ENCODE data around the gene CERS6.

Gene CERS6

DNA sequence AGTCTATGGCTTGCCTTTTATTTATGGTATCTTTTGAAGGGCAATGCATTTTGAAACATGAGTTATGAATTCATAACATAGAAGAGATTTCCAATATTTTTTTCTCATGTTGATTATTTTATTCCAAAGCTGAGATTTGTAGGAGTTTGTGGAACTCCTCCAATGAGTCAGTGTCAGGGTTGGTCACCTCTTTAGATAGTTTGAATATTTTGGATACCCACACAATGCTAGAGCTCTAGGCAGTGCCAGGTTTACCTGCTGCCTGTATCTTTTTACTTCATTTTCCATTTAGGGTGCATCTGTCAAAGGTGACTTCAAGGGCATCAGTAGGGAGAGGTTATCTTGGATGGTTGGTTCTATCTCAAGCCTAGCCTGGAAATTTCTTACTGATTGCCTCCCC lies 152.7 kb downstream of the CERS6 start:
- no peak for DNase-seq

DNA sequence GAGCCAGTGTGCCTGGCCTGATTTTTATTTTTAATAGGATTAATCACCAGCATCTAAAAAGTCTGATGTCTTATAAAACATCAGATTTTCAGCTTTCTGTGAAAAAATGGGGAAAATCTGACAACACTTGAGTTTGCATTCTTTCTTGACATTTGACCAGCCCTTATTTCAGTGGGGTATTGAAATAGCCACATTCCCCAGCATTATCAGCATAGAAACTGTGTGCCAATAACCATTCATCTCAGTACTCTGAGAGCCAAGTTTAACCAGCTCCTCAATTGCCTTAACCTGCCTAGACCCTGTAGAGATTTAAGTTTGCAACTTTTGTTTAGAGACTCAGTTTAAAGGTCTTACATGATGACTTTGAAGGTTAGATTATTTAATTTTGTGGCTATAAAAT lies 155.0 kb downstream of the CERS6 start:
- DNase-seq: no peak

DNA sequence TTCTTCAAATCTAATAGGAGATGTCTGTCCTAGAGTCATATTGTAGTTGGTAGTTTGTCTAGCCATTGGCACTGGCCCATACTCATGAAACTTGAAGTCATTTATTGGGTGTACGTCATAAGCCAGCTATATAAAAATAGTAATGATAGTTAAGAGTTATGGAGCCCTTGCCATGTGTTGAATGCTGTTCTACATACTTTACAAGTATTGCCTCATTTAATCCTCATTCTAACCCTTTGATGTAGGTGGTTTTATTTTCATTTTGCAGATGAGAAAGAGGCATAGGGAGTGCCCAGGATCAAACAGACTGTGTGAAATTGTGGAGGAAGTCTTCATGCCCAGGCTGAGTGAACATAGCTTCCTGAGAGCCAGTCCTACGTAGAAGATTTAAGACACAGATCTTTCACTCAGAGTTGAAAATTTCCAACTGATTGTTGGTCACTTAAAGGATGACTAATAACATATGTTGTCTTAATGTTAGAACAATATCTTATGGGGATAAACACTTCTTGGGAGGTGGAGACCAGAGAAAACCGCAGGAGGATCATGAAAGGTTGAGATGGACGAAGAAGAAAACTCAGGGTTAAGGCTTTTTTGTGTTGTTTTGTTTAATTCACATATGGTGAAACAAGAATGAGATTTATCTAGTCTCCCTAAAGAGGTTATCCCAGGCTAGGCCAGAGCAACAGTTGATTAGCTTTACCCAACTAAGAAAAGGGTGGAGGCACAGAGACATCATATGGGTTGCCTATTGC lies 156.0 kb downstream of the CERS6 start:
- DNase-seq: no peak

DNA sequence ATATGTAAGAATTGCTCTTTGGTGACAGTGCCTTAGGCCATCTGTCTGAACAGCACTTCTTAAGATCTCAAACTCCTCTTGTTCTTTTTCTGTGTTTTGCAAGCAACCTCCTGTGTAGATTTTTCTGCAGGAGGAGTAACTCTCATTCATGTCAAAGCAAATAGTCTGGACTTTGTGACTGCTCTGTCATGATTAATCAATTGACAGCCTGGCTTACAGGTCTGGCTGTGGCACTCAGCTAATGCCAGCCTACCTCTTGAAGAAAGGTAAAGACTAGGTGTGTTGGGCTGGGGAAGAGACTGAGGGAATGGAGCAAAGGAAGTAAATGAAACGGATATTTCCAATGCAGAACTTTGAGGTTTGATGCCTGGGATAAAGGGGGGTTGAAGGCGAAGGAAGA lies 156.6 kb downstream of the CERS6 start:
- no peak for DNase-seq

DNA sequence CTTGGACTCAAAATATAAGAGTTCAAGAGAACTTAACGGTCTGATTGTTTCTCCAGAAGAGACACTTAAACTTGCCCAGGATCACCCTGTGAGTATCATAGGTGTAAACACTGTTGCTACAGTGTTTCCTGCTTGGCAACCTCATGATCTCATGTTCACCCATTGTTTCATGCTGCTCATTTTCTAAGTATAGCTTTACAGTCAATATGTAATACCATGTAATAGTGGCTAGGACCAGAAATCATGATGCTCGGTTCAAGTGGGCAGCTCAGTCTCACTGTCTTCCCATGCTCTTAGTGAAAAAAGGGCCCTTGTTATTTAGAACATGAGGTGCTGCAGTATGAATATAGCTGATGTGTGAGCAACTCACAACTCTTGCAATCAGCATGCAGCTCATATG lies 157.5 kb downstream of the CERS6 start:
- DNase-seq: no peak

DNA sequence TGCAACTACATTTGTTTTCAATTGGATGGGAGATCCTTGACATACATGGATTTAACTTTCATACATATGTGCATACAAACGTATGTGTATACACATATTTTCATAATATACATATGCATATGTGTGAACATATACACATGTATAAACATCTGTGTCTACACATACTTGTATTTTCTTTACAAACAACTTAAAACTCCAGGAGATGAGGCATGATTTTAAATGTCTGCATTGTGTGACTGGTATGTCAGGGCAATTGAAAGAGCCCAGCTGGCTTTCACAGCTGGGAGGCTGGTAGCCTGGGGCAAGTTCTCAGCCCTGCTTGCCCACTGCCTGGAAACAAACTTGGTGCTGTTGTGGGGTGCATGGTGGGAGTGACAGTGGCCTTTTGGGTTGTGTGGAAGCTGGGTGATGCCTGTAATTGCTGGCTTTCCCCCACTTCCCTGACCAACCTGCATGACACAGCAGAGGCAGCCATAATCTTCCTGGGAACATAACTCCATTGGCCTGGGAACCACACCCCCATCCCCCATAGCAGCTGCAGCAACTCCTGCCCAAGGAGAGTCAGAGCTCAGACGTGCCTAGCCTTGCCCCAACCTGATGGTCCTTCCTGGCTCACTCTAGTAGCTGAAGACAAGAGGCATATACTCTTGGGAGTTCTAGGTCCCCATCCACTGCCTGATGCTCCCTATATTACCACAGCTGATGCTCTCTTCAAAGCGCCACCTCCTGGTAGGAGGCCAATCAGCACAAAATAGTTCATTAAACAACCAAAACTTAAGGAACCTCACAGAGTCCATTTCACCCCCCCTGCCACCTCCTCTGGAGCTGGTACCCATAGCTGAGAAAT lies 158.3 kb downstream of the CERS6 start:
- no peak for DNase-seq

DNA sequence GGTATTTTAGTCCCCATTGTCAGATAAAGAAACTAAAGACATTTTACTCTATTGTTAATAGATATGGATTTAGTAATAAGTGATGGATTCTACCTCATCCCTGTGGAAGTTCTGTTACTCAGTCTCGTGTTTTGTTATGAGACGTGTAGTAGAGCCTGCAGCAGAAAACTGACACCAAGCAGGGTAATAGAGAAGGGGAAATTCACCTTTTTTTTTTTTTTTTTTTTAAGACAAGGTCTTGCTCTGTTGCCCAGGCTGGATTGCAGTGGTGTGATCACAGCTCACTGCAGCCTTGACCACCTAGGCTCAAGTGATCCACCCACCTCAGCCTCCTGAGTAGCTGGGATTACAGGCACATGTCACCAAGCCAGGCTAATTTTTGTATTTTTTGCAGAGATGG lies 164.5 kb downstream of the CERS6 start:
- DNase-seq: no peak

DNA sequence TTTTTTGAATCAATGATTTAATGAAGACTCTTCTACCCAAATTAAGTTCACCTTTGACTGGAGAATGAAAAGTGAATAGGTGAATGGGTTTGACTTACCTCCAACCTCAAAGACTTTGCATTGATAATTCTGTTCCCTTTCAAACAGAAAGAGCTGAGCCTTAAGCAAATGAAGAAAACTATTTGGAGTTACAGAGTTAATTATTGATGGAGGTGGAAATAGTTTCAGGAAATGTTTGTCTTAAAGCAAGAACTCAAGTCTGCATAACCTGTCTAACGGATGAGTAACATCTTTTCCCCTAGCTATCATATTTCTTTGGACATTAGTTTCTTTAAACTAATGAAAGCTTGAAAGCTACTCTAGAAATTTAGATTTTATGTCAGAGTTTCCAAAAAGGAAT lies 166.5 kb downstream of the CERS6 start:
- no peak for DNase-seq

DNA sequence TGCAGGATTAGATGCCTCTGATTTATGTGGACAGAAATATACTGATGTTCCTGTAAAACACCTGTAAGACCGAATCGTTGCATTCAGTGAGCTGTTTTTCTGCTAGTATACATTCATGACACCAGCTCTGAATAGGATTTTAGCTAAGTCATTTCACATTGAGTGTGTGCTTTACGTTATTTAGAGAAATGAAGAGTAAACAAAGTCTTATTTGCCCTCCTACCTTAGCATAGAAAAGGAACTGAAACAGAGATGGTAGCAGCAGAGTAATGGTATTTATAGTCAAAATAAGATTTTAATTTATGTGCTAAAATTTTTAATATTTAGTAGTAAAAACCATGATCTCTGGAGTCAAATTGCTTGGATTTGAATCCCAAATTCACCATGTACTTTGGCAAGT lies 168.0 kb downstream of the CERS6 start:
- no peak for DNase-seq

DNA sequence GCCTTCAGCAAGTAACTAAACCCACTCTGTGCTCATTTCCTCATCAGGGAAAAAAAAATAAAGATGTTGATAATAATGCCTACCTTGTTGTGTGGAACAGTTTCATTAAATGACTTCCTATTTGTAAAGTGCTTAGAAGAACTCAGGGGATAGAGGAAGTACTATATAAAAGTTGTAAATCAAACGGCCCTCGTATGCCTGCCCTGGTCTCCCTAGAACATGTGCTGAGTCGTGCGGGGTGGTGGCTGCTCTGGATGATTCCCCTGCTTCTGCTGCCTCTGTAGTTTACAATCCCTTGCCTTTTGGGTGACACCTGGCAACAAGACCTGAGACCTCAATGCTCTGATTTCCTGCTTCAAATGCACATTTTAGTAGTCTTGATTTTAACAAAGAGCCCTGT lies 170.0 kb downstream of the CERS6 start:
- DNase-seq: no peak

DNA sequence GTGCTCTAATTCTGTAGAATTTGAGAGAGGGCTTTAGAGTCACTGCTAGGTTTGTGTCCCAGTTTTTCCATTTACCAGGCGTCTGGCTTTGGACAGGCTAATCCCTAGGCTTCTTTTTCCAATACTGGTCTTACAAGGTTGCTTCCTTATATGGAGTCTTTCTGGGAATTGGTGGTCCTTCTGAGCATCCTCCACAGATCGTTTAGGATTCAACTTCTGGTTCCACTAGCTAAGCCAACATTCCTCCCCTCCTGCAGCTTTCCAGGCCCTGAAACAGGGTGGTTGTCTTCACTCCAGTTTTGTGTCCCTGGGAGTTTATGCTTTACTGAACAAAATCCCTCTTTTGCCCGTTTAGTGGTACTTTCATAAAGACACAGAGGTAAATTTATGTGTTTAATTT lies 170.6 kb downstream of the CERS6 start:
- no peak for DNase-seq

DNA sequence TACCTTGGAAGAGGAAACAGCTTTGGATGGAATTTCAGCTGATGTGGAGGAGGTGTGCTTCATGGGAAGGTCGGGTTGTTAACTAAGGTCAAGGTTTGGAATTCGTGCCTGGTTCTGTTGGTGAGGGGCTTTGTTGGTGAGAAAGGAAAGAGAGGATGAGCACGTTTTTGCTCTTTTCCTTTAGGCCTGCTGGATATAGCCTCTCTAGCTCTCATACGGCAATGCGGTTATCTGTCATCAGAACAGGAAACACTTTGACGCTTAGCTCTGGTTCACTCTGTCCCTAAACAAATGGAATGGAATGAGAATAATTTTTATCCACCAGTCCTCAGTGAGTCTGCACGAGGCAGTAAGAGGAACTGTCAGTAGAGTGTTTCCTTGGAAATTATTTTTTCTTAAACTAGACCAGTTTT lies 176.6 kb downstream of the CERS6 start:
- no peak for DNase-seq

DNA sequence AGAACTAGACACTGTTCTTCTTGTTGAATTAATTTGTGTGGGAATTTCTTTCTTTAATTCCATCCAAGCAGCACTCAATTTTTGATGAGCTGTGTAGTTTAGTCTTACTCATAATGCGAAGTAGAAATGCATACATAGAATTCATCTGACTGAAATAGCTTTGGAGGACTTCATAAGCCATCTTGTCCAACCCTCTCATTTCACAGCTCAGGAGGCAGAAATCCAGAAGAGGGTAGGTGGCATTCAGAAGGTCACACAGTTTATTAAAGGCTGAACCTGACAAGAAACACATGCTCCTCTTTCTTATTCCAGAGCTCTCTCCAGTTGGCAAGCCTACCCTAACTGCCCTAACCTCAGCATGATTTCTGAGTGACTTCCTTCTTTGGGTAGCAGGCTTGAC lies 177.1 kb downstream of the CERS6 start:
- no peak for DNase-seq

DNA sequence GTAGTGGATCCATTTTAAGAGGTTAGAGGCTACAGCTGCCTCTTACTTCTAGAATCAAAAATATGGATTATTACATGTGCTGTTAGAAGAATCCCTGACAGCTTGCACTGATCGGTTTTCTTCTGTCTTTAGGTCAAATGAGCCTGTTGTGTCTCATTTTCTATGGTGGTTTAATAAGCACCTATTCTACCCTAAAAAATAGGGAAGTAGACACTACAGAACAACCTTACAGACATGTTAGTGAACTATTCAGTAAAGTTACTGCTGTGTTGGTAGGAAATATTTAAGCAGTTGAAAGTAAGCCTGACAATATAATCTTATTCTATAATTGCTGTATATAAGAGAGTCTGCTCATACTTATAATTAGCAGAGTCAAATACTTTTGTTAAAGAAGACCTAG lies 177.8 kb downstream of the CERS6 start:
- no peak for DNase-seq

DNA sequence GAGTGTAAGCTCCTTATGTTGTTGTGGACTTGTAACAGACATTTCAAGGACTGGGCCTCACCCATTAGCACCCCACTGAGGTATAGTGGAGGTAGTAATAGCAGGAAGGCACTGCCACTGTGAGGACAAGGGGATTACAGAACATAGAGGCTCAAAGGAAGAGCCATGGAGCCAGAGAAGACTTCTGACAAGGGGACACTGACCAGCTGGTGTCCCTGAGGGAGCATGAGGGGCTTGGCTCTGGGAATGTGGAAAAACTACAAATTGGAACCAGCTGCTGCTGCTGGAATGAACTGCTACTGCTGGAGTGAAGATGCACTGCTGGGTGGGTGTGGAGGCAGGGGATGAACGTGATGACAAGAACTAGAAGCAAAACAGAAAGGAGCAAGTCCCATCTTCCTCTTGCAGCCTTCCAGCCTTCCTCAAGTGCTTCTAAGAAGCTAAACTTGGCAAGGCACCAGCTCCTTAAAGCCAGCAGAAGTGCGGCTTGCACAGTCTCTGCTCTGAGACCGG lies 179.0 kb downstream of the CERS6 start:
- DNase-seq: no peak

DNA sequence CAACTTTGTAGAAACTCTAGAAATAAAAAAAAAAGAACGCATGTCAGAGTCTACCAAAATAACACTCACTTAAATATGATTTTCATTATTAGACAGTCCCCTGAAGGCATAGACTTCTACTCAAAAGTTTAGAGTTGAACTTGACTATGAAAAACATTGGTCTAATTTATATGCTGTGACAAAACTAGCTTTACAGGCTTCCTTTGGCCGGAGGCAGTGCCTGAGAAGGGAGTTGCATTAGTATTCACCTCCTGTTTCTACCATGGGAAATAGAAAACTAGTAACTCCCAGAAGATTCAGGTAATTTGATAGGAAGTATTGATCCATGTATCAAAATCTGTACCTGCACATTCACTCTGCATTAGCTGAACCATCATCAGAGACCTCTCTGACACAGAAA lies 182.9 kb downstream of the CERS6 start:
- no peak for DNase-seq

DNA sequence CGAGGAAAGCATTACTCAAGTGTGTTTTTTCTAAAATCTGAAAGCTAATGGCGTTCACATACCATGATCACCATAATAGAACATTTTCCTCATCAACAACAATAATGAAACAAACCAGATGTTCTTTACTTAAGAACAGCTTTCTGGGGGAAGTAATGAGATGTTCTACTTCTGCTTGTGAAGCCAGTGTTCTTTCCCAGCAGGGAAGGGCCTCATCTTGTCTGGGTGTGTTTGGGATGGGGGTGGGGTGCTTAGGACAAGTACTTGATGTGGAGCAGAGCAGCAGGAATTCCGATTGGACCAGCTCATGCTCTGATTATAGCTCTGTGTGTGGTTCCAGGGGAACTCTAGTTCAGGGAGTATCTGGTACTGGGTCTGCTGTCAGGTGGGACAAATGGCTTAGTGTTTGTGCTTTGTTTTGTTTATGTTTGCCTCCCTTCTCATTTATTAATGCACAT lies 183.4 kb downstream of the CERS6 start:
- no peak for DNase-seq

DNA sequence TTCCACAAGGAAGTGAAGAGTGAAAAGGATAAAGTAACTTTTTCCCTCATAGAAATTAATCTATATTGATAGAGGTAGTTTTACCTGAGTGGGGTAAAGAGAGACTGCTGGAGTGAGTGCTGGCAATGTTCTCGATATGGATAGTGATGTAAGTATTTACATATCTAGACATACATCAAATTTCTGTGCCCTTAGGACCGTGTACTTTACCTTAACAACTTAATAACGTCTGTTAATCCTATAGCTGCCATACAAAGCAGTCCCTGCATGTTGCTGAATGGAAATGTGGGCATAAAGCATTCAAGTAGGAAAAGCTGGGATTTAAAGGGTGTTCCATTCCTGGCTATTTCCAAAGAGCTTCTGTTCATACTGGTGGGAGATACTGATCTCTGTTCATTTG lies 184.0 kb downstream of the CERS6 start:
- no peak for DNase-seq

DNA sequence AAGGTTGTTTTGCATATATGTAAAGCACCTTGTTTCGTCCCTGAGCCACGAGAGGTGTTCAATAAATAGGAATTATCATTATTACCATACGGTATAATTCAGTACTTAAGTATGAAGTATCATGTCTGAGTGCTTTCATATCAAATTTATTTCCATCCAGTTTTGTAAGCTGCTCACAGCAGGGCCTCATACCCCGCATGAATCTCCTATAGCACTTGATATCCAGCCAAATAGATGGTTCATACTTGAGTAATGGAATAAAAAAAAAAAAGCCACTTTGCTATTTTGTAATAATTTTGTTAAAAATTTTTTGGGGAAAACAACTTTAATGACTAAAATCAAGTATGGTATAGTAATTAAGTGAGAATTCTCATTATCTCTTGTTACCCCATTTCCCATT lies 185.6 kb downstream of the CERS6 start:
- DNase-seq: no peak

DNA sequence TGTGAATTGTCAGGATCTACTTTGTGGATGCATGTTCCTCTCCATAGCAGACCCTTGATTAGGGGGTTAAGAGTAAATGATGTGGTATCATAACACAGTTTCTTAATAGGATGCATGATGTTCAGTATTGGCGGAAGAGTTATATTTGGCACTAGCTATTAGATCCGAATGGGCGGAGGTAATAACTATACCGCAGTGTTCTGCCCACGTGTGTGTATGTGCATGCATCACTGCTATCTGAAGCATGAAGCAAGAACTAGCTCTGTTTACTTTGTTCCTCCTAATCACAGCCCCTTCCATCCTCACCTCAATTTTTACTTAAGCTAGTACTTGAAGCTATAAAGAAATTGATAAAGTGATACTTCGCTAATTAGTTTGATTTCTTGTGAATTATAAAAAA lies 186.8 kb downstream of the CERS6 start:
- DNase-seq: no peak

DNA sequence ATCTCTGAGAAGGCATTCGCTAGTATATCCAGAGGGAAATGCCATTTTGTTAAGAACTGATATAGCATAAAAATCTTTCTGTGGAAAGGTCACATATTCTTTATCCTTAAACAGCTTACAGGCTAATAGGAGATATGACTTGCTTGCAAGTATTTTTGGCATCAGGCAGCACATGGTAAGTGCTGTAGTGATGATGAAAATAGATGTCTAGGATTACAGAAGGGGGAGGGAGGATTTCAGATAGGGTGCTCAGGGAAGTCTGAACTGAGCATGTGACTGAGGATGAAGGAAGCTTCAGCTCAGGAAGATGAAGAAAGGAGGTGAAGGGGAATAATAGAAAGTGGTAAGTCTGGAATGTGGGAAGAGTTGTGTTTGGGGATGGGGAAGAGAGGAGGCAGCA lies 187.9 kb downstream of the CERS6 start:
- DNase-seq: no peak

DNA sequence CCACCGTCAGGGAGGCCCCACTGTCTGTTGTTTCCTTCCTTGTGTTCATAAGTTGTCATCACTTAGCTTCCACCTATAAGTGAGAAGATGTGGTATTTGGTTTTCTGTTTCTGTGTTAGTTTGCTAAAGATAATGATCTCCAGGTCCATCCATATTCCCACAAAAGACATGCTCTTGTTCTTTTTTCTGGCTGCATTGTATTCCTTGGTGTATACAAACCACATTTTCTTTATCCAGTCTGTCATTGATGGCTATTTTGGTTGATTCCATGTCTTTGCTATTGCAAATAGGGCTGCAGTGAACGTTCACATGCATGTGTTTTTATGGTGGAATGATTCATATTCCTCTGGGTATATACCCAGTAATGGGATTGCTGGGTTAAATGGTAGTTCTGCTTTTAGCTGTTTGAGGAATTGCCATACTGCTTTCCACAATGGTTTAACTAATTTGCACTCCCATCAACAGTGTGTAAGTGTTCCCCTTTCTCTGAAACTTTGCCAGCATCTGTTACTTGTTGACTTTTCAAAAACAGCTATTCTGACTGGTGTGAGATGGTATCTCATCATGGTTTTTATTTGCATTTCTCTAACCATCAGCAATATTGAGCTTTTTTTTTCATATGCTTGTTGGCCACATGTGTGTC lies 189.7 kb downstream of the CERS6 start:
- no peak for DNase-seq

DNA sequence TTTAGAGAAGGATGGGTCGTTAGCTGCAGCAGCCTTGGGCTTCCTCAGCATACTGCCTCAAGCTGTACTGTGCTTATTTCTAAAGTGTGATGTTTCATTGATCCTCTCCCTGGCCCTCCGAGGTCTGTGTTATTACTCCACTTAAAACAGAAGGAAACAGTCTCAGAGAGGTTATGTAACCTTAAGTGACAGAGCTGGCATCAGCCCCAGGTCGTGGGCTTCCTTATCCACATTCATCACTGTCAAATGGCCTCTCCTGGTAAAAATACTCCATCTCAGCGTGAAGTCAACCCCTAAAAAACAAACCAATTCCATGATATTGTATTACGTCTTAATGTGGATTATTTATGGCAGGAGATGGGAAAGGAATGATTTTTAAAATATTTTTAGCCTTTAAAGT lies 193.0 kb downstream of the CERS6 start:
- no peak for DNase-seq

DNA sequence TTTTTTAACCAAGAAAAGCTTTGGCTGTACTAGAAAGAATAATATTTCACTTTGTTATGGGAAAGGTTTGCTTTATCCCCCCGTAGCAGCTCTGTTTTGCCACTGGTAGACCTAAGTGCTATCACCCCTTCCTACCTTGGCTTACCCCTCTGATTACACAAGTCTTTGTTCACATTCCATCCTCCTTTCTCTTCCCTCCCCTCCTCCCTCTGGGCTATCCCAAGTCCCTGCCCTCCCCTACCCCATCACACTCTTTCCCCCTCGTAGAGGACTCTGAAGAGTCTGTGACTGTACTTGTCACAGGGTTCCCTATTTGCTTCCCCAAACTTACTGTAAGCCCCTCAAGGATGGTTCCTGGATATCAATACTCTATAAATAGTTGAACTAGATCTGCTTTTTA lies 193.5 kb downstream of the CERS6 start:
- no peak for DNase-seq

All from CD4-positive, alpha-beta T cell treated with Interleukin-12 subunit alpha and Interleukin-12 subunit beta, for 1 hour (primary cell).